Kidney (tissue), 14 donors: Measurements from ENCODE around the gene IFNA2. TPM values are rescaled to one million over a fixed set of nuclear protein-coding genes. Genes with fewer than 3 reads are reported as not detected.

ENCODE experiments used
- DNase-seq, 5 donors: peaks; one replicate each; pipeline ENCODE4 v3.0.0-alpha.2; 2013 to 2020
- FAIRE-seq: peaks from 2 replicates; lab custom pipeline; 2012; peaks lifted over from hg19 to GRCh38; lab: Jason Lieb, UNC
- H3K27ac ChIP-seq, 2 donors: one replicate each; pipeline ENCODE4 v1.7.0; 2013; ENCODE audit warnings: low read depth in 2 of 2, low read length in 2 of 2, inconsistent platforms in 1 of 2
- H3K27me3 ChIP-seq: one replicate; pipeline ENCODE4 v1.7.1; 2013; ENCODE audit warnings: low read length, inconsistent platforms; ENCODE audit not compliant: control insufficient read depth, insufficient read depth
- H3K36me3 ChIP-seq, 3 donors: one replicate each; pipeline versions ENCODE4 v1.7.0 to v1.7.1; 2013; ENCODE audit warnings: low read length in 3 of 3, control low read depth in 1 of 3, inconsistent platforms in 1 of 3; ENCODE audit not compliant: insufficient read depth in 3 of 3, control insufficient read depth in 2 of 3
- H3K4me1 ChIP-seq, 3 donors: one replicate each; pipeline versions ENCODE4 v1.7.0 to v1.7.1; 2013; ENCODE audit warnings: low read length in 3 of 3, inconsistent platforms in 1 of 3, low read depth in 1 of 3; ENCODE audit not compliant: control insufficient read depth in 2 of 3, insufficient read depth in 2 of 3
- H3K4me3 ChIP-seq, 3 donors: one replicate each; pipeline versions ENCODE4 v1.7.0 to v1.8.1; 2013; ENCODE audit warnings: low read length in 3 of 3, control low read depth in 1 of 3, inconsistent platforms in 1 of 3
- H3K9ac ChIP-seq, 3 donors: one replicate each; pipeline versions ENCODE4 v1.7.0 to v1.7.1; 2013; ENCODE audit warnings: low read length in 3 of 3, control low read depth in 1 of 3, inconsistent platforms in 1 of 3
- H3K9me3 ChIP-seq, 3 donors: one replicate each; pipeline versions ENCODE4 v1.7.0 to v1.7.1; 2013; ENCODE audit warnings: low read length in 3 of 3, control low read depth in 1 of 3, inconsistent platforms in 1 of 3; ENCODE audit not compliant: control insufficient read depth in 2 of 3, insufficient read depth in 1 of 3
- CTCF ChIP-seq: IDR thresholded peaks from 3 replicates; pipeline ENCODE4 v1.5.1; 2012; ENCODE audit warnings: mild to moderate bottlenecking, moderate library complexity, borderline replicate concordance; ENCODE audit not compliant: insufficient read depth; ENCODE audit errors: extremely low read depth
- intact Hi-C: fragments of 100-400 bp; cut with DNase I; formaldehyde crosslinking; loops from one replicate; pipeline ENCODE4 v1.11.1; 2022
- polyA plus RNA-seq: library from polyadenylated mRNA; stranded (reverse); fragments of 350-450 nt; fragmentation: Illumina TruSeq; extraction: RNeasy Lipid Tissue Mini Kit (QIAGEN cat#74804); gene quantifications from one replicate; pipeline ENCODE4 v1.2.3, GENCODE V29; 2014; ENCODE audit warnings: low read depth, low replicate concordance; ENCODE audit not compliant: insufficient read depth
- total RNA-seq: library from RNA; stranded (reverse); fragmentation: NEBNext Ultra II Directional; extraction: Animal tissue kit (Norgen Biotek cat#: 25700); gene quantifications from one replicate; pipeline ENCODE4 v1.2.1, GENCODE V29; 2021
- donor health status: control.
- donor health status: control.
- donor health status: control.
- donor health status: control.
- donor health status: control.
- donor health status: DM: yes; HTN: yes; CAD: no.
- donor health status: Normal renal cell carcinoma (clear cell type).

Gene IFNA2
- total and polyA plus RNA-seq, 2 donors from 2014 or later = not detected

DNA sequence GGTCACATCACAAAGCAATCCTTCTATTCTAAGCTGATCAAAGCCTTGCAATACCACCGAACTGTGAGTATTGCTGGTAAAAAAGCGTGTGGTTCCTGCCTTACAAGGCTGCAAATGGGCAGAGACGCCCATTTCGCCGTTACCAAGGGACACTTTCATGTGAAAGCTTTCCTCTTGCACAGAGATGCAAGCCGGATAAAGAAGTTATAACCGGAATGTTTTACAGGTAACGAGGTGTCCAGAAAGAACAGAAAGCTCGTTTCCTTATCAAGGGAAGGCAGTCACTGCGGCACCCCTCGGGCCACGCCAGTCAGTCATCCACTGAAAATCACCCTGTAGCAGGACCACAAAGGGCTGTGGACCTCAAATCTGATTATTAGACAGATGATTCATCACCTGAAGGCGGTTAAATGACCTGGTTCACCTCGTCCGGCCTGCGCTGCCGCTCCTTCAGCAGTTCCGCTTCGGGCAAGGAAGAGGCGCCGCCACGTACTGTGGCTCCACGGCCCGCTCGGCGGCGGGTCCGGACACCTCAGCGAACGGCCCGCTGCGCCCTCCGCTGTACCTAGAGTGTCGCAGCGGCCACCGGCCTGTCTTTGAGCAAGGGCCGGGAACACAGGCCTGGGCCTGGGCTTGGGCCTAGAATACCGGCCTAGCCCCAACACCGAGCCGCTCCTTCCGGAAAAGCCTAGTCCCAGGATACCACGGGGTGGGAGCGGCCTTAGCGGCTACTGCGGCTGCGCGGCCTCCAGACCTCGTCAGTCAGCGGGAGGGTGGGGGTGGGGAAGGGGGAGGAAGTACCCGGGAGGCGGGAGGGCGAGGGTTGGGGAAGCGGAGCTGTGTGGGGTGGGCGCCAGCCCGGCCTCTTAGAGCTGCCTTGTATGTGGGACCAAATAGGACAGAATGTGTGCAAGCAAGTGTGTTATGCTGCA is 50.2 kb downstream of the IFNA2 start, which contains the start of gene KLHL9:
KLHL9 (minus strand) TSS at position 704 of the 932 bp plus-strand sequence; CDS start at position 159, 545 bp downstream.
- H3K4me3 ChIP-seq = peak within 1 kb of the TSS; percentile 92 to 98 (median 96)
- no peaks in the 10 kb centered on the region for H3K9me3 ChIP-seq
- peak; percentile 95 to 98 (median 96) for DNase-seq
- intact Hi-C loops = no loop called here
- H3K27me3 ChIP-seq = no peaks in the 10 kb centered on the region
- H3K4me1 ChIP-seq = peaks cover 5 to 16% (median 12%) of the 10 kb centered on the region in 3 donors
- H3K9ac ChIP-seq = peak within 1 kb of the TSS; percentile 97 to 100 (median 100)
- no peak for TF ChIP-seq CTCF
- H3K27ac ChIP-seq = peak within 1 kb of the TSS; percentile 88 to 94
- FAIRE-seq = no peak
- H3K36me3 ChIP-seq = peaks cover 0 to 4% (median 0%) of the 10 kb centered on the region in 3 donors

Other genes starting within 250 kb of the IFNA2 start
- gene IFNW1, start 243.6 kb downstream of the IFNA2 start, total RNA-seq = not detected
- gene IFNW1, start 243.6 kb downstream of the IFNA2 start, polyA plus RNA-seq = not detected
- not detected for gene IFNA21, start 218.7 kb downstream of the IFNA2 start, total RNA-seq
- gene IFNA21, start 218.7 kb downstream of the IFNA2 start, polyA plus RNA-seq = not detected
- gene IFNA4, start 197.8 kb downstream of the IFNA2 start, total RNA-seq = not detected
- not detected for gene IFNA4, start 197.8 kb downstream of the IFNA2 start, polyA plus RNA-seq
- not detected for gene IFNA7, start 183.2 kb downstream of the IFNA2 start, total RNA-seq
- gene IFNA7, start 183.2 kb downstream of the IFNA2 start, polyA plus RNA-seq = not detected
- not detected for gene IFNA10, start 178.3 kb downstream of the IFNA2 start, total RNA-seq
- gene IFNA10, start 178.3 kb downstream of the IFNA2 start, polyA plus RNA-seq = not detected
- gene IFNA16, start 168.1 kb downstream of the IFNA2 start, total RNA-seq = not detected
- gene IFNA16, start 168.1 kb downstream of the IFNA2 start, polyA plus RNA-seq = not detected
- gene IFNA17, start 157.2 kb downstream of the IFNA2 start, total RNA-seq = not detected
- not detected for gene IFNA17, start 157.2 kb downstream of the IFNA2 start, polyA plus RNA-seq
- gene IFNA14, start 145.4 kb downstream of the IFNA2 start, total RNA-seq = not detected
- gene IFNA14, start 145.4 kb downstream of the IFNA2 start, polyA plus RNA-seq = not detected
- not detected for gene IFNA5, start 80.1 kb downstream of the IFNA2 start, total RNA-seq
- not detected for gene IFNA5, start 80.1 kb downstream of the IFNA2 start, polyA plus RNA-seq
- 30.5 TPM for gene KLHL9, start 50.0 kb downstream of the IFNA2 start, total RNA-seq
- 10.4 TPM for gene KLHL9, start 50.0 kb downstream of the IFNA2 start, polyA plus RNA-seq
- not detected for gene IFNA6, start 34.5 kb downstream of the IFNA2 start, total RNA-seq
- gene IFNA6, start 34.5 kb downstream of the IFNA2 start, polyA plus RNA-seq = not detected
- not detected for gene IFNA13, start 17.3 kb downstream of the IFNA2 start, total RNA-seq
- gene IFNA13, start 17.3 kb downstream of the IFNA2 start, polyA plus RNA-seq = not detected
- not detected for gene IFNA8, start 23.7 kb upstream of the IFNA2 start, total RNA-seq
- not detected for gene IFNA8, start 23.7 kb upstream of the IFNA2 start, polyA plus RNA-seq
- not detected for gene IFNA1, start 55.0 kb upstream of the IFNA2 start, total RNA-seq
- gene IFNA1, start 55.0 kb upstream of the IFNA2 start, polyA plus RNA-seq = not detected
- 1.1 TPM for gene IFNE, start 96.9 kb upstream of the IFNA2 start, total RNA-seq
- not detected for gene IFNE, start 96.9 kb upstream of the IFNA2 start, polyA plus RNA-seq